NB4 (cell line): ENCODE results near the gene LINGO3.

ENCODE experiments used
- CTCF ChIP-seq: IDR thresholded peaks from one replicate; pipeline ENCODE4 v1.5.1; 2012; ENCODE audit warnings: low read depth, low read length
- MAX ChIP-seq: IDR thresholded peaks from 2 replicates; pipeline ENCODE4 v1.6.1; 2011; ENCODE audit warnings: low read depth, low read length

- TF ChIP-seq CTCF (no peak), MAX (0 out of 2 replicates have a peak, but pooled peaks have one; percentile 34)
Observed at GRCh38 chr19:2335848-2336247, 27.9 kb upstream of the LINGO3 start.
